CD4-positive, alpha-beta T cell treated with Interleukin-12 subunit alpha and Interleukin-12 subunit beta, for 1 hour (primary cell): ENCODE results near the gene CALU.

ENCODE experiments used
- DNase-seq: peaks from one replicate; pipeline ENCODE4 v3.0.0-alpha.2; 2020

CALU gene

DNA sequence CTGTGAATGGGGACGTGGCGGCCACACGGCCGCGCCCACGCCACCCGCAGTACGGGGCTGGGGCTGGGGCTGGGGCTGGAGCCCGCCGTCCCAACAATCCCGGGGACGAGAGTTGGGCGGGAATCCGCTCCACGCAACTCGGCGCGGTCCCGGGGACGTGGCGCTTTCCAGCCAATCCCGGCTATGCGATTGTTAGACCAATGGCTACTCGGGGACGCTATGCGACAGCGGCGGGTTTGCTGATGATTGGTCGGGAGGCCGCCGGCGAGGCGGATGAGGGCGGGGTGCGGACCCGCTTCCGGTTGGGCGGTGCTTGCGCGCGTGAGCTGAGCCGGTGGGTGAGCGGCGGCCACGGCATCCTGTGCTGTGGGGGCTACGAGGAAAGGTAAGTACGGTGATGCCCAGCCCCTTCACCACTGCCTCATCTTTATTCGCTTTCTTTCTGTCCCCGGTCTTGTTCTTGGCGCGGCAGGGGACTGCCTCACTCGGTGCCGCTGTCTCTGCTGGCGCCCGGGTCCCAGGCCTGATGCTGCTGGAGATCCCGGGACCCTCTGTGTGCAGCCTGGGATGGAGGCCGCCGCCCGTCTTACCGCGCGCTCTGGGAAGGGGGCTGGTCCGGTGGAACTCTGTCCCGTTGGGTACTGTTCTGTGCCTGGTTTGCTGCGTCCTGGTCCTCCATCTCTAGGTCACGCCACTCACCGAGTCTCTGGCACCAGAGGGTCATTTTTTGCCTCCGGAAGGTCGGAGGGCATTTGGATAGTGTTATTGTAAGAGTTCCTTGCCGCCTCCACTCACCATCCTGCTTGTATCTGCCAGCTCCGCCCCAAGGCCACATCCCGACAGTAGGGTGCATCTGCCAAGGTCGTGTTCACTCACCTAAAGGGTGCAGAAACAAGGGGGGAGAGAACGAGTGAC, at the start of gene CALU:
Gene CALU, plus strand, starts transcription at position 312 of the 915 bp plus-strand sequence. CDS start 9,225 bp downstream, outside the sequence.
- DNase-seq: peak; percentile 93

DNA sequence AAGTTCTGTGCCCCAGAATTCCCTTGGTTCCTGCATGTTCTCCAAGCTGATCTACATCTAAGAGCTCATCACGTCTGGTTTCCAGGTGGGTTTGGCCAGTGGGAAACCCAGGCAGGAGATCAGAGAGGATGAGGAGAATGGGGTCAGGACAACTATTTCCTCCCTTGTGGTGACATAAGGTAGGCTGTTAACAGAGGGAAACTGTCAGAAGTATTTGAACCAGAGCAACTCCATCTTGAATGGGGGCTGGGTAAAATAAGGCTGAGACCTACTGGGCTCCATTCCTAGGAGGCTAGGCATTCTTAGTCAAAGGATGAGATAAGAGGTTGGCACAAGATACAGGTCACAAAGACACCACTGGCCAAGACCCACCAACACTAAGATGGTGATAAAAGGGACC, 47.9 kb upstream of the CALU start:
- no peak for DNase-seq

DNA sequence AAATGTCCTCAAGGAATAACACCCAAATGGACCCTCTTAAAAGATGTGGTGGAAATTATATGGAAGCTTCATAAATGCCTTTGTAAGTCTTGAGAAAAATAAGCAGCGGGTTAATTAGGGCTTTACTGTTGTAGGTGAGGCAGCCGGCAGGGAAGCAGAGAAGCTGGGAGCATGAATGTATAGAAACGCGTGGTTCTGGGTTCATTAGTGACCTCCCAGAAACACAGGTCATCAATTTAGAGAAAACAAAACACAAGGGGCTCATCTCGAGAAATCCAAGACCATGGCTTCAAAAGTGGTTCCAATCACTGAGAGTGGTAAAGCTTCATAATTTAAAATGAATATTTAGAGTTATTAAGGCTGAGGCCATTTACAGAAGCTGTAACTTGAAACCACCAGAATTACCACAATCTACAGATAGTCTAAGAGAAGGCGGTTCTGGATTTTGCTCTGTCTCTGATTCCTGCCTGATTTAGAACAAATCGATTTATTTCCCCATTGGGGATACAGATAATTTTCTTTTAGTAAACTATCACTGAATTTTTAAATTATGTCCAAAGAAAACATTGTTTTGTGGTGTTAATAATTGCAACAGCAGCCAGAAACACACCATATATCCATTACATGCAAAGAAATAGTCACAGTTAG, 46.4 kb upstream of the CALU start:
- no peak for DNase-seq

DNA sequence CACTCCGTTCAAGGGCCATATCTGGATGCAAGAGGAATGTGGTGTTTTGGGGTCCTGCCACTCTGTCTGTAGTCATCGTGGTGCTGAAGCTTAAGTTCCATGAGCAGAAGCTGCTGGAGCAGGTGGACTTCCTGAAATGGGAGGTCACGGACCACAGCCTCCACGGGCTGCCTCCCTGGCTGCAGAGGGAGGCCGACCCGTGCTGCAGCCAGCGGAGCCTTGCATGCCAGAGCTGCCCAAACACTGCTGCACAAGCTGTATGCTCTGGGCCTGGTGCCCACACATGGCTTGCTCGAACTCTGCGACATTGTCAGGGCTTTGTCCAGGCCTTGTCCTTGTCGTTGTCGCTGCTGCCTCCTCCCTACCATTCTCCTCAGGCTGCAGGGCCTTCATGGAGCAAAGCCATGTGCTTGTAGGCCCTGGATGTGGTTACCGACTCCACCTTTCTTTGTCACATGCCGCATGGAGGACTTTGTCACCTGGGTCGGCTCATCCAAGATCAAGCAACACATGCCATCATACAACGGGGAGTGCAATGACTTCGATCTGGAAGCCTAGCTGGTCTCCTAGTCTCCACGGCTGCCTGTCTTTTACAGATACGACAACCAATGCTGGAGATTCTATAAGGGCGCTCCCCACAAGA, 45.7 kb upstream of the CALU start:
- DNase-seq: no peak

DNA sequence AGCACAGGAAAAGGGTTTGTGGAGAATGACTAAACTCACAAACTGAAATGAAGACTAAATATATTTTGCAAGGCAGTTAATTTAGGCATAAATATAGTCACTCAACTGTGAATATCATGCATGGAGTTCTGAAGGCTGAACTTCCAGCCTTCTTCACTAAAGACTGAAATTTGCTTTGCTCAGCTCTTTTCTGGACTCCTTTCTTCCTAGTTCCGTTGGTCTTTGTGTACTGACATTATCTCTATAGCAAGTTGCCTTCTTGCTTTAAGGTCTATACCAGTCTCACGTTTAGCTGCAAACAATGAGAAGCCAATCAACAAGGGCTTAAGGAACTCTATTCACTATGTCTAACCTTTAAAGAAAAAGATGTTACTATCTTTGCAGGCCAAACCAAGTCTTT, 44.4 kb upstream of the CALU start:
- DNase-seq: no peak

DNA sequence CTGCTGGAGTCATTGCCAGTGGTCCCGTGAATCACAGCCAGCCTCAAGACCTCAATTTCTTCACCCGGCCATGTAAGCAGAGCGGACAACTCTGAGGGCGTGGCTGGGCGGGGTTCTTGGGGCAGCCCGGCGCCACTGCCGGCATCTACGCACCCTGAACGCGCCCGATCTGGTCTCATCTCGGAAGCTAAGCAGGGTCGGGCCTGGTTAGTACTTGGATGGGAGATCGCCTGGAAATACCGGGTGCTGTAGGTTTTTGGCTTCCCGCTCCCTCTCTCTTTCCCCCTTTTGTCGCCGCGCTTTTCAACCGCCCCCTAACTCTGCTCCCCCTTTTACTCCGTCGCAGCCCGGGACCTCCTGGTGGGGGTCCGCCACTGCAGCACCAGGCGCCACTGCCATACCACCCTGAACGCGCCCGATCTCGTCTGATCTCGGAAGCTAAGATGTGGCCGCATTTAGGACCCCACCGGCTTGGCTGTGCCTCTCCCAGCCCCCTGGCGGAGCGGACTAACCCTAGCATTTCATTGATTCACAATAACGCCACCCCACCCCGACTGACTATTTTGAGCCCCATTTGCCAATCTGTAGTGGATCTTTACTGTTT, 41.8 kb upstream of the CALU start:
- peak; percentile 35 for DNase-seq

DNA sequence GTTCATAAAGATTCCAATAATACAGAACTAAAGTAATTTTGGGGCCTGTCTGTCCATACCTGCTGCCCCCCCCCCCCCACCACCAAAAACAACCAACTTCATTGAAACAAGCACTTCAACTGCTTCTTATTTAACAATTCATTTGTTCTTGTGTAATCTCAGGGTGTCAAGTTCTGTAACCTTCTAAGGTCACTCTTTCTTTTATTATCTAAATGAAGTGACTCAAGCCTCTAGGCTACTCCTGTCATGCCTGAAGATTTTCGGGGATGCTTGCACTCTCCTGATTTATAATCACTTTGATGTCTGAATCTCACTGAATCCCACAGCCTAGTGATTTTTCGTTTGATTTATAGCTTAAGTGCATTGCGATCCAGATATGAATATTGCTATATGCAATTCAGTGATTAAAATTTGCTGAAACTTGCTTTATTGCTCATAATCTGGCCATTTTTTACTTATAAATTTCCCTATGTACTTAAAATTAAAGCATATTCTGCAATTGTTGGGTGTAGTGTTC, 39.9 kb upstream of the CALU start:
- no peak for DNase-seq

DNA sequence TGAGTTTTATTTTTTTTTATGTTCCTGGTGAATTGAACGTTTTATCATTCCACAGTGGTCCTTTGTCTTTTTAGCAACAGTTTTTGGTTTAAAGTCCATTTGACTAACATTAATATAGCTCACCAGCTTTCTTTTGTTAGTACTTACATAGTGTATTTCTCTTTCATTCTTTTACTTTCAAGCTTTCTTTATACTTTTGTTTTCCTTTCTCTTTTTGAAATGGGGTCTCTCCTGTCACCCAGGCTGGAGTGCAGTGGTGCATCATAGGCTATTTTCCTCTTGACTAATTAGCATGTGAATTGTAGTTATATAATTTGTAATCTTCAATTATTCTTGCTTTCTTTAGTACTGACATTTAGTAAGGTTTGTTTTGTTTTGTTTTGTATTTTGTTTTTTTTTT, 39.3 kb upstream of the CALU start:
- no peak for DNase-seq

DNA sequence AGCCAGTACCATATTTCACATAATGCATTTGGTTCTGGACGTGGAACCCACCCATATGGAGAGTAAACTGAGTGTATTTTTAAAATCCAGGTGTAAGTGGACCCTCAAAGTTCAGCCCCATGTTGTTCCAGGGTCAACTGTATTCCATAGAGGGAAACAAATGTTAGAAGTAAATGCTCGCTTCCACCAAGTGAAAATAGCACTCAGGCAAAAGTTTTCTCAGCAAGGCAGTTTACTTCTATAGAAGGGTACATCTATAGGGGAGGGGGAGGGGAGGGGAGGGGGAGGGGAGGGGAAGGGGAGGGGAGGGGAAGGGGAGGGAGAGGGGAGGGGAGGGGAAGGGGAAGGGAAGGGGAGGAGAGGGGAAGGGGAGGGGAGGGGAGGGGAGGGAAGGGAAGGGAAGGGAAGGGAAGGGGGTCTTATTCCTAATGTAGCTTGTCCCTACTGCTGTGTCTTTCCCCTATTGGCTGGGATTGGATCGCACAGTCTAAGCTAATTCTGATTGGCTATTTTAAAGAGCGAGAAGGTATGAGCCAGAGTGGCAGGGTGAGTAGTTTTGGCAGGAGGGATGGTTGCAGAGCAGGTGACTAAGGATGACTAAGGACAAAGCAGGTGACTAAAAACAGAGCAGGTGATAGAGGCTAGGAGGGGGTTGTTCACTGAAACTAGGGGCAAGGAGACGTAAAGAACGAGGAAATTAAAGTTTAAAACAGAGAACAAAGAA, 37.9 kb upstream of the CALU start:
- no peak for DNase-seq

DNA sequence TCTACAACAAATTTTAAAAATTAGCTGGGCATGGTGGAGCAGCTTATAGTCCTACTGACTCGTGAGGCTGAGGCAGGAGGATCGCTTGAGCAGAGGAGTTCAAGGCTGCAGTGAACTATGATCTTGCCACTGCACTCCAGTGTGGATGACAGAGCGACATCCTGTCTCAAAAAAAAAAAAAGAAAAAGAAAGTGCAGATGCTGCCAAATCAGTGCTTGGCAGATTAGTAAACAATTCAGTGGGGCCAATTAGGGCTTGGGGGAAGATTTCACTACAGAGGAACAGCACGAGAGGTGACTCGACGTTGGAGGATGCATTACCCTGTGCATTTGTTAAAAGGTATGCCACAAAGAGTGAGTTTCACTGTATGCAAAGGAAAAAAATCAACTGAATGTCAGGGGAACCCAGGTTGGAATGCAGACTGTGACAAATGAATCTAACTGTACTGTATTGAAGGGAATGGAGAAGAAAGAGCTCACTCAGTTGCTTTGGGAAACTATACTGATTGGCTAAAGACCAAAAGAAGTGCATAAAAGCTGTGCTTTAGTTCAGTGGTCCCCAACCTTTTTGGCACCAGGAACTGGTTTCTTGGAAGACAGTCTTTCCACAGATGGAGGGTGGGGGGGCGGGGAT, 35.4 kb upstream of the CALU start:
- no peak for DNase-seq

DNA sequence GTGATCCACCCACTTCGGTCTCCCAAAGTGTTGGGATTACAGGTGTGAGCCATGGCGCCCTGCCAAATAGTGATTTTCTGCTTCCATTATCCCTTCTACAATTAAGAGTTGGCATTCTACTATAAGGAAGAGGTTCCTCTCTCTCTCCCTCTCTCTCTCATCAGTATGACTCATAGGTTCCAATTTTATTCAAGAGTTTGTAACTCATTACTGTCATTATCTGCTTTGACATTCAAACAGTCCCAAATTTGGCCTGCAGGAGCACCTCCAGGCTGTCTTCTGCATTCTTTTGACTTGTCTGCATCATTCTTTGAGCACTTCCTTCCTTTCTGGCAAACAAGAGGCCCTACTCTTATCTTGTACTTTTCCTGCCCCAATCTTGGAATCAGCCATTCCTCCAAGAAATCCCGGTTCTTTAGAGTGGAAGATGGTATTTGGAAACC, 33.2 kb upstream of the CALU start:
- no peak for DNase-seq

DNA sequence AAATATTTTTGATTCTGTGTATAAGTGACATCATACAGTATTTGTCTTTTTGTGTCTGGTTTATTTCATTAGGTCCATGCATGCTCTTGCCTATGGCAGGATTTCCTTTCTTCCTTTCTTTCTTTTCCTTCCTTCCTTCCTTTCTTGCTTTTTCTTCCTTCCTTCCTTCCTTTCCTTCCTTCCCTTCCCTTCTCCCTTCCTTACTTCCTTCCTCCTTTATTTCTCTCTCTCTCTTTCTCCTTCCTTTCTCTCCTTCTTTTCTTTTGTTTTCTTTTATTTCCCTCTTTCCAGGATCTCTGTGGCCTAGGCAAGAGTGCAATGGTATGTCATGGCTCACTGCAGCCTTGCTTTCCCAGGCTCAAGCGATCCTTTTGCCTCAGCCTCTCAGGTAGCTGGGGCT, 31.4 kb upstream of the CALU start:
- no peak for DNase-seq

DNA sequence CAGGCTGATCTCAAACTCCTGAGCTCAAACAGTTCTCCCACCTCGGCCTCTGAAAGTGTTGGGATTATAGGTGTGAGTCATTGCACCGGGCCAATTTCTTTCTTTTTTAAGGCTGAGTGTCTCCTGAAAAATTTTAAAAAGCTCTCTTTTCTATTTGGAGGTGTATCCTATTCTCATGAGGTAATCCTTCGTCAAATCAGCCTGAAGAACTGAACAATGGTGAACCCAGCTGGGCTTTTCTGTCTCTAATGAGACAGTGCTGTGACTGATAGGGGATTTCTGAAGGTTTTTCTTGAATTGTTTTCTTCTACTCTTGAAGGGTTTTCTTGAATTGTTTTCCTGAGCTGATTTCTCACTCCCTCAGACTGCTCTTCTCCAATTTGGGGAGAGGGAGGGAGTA, 30.9 kb upstream of the CALU start:
- DNase-seq: no peak

DNA sequence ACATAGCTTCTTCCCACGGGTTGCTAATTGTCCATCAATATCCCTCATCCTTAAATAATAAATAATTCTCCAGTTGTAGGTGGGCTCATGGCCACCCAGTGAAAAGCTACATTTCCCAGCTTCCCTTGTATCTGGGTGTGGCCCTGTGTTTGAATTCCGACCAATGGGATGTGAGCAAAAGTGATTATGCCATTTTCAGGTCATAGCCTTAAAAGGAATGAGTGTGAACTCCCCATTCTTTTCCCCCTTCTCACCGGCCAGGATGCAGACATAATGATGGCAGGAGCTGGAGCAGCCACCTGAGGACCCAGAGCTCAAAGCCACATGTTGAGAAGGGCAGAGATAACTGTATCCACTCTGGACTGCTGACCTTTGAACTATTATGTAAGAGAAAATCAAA, 30.3 kb upstream of the CALU start:
- DNase-seq: no peak

DNA sequence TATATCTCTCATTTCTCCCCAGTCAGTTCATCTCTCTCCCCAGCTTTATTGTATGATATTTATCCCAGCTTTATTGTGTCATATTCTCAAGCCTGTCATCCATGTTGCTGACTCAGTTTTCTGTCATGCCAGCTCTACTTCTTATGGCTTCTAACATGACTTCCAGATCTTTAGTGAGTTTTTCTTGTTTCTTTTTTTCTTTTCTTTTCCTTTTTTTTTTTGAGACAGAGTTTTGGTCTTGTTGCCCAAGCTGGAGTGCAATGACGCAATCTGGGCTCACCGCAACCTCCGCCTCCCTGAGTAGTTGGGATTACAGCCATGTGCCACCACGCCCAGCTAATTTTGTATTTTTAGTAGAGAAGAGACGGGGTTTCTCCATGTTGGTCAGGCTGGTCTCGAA, 28.7 kb upstream of the CALU start:
- DNase-seq: no peak

DNA sequence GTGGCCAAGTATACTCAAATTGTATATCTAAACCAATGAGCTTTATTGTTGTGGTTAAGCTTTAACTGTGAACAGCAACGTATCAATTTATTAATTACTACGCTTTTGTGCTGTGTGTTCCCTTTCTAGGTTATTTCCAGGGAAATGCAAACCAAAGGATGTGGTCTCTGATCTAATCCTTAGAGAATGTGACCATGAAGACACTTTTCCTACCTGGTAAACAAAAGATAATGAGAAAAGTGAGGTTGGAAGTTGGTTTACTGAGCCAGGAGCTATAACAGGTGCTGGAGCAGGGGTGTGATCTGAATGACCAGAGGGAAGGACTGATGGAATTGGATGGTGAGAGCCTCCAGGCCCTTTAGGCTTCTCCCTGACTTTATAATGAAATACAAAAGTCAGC, 25.4 kb upstream of the CALU start:
- no peak for DNase-seq

DNA sequence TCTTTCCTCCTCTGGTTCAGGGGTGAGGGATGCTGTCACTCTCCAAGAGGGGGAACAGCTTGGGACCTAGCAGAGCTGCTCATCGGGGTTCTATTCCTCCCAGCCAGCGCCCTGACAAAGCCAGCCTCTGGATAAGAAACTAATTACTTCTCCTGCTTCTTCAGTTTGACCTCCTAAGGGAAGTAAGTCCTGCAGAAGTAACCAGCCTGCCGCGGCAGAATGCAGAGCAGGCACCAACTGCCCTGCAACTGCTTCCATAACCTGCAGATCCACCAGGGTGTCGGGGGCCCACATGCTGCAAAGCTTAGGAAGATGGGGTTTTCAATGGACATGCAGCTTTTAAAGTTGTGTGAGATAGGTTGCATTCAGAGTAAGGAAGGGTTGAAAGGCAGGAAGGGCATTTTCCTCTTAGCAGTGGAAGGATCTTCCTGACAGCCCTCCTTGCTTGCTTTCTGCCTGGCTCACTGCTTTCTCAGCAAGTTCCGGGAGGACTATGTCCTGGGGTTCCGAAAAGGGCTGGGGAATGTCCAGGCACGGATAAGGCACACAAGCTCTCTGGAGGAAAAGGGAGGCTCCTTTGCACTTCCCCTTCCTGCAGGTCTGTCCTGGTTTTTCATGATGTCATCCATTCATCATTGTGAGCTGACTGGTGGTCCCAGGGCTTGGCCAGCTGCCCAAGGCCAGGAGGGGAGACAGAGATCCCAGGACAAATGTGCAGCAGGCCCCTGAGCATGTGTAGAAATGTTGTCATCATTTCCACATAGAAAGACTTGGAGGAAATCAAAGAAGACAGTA, 24.3 kb upstream of the CALU start:
- no peak for DNase-seq

DNA sequence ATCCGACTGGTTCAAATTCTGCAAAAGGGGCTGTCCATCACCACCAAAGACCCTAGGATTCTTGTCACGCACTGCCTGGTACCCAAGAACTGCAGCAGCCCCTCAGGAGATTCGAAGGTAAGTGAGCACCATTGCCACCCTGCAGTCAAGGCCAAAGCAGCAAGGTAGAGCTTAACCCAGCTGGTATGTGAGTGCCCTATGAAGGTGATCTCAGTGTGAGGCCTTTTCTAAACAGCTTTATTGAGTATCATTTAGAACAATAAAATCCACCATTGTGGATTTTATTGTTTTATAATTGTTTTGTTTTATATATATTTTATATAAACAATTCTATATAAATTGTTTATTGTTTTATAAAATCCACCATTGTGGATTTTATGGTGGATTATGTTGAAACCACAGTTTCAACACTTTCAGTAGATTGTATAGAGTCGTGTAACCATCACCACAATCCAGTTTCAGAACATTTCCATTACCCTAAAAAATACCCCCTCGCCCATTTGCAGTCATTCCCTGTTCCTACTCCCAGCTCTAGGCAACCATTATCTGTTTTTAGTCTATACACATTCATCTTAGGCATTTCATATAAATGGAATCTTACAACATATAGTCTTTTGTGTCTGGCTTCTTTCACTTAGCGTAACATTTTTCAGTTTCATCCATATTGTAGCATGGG, 20.1 kb upstream of the CALU start:
- no peak for DNase-seq

DNA sequence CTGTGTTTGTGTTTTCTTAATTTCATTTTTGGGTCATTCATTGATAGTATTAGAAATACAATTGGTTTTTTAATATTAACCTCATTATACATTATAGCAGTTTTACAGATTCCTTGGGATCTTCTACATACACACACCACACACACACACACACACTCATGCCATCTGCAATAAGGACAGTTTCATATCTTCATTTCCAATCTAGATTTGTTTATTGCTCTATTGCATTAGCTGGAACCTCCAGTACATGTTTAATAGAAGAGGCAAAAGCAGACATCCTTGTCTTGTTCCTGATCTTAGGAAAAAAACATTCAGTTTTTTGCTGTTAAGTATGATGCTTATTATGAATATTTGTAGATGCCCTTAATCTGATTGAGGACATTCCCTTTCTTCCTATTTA, 17.8 kb upstream of the CALU start:
- DNase-seq: no peak

DNA sequence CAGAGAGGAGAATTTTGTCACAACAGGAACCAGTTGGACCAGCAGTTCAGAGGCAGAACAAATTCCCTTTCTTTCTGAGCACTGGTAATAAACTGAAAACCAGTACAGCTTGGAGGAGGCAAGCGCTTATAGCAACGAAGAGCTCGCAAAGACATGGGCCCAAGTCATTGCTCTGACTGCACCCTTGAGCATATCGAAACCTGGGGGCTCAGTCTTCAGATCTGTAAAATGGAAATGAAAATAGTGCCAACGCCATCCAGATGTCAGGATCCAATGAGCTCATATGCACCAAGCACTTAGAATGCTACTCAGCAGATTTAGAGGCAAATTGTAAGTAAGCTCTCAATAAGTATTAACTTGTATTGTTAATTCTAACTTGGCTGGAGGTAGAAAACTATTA, 14.4 kb upstream of the CALU start:
- no peak for DNase-seq

DNA sequence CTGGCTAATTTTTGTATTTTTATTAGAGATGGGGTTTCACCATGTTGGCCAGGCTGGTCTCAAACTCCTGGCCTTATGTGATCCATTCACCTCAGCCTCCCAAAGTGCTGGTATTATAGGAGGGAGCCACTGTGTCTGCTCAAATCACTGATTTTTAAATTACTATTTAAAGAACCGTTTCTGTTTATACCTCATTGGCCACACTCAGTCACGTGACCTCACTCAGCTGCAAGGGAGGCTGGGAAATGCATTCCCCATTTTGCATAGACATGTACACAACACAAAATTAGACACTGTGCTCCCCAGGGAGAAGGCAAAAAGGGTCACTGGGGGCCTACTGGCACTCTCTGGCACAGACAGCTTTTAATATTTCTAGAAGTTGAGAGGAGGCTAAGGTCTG, 13.6 kb upstream of the CALU start:
- DNase-seq: no peak
